MM.1S (cell line): ENCODE data around the gene TEX19.

ENCODE experiments used
- DNase-seq: peaks from one replicate; pipeline ENCODE4 v3.0.0-alpha.2; 2015
- H2AFZ ChIP-seq: fragments of 300-600 bp; sonication (generic); 2 replicates; pipeline ENCODE4 v1.6.0; 2016; ENCODE audit warnings: antibody characterized with exemption, low read length
- H3F3A ChIP-seq: fragments of 300-600 bp; sonication (generic); 2 replicates; pipeline ENCODE4 v1.6.1; 2016; ENCODE audit warnings: mild to moderate bottlenecking, antibody characterized with exemption, low read length, moderate library complexity, mixed read lengths; ENCODE audit not compliant: insufficient read depth
- H3K27ac ChIP-seq: fragments of 300-600 bp; sonication (generic); 2 replicates; pipeline ENCODE4 v1.5.1; 2016; ENCODE audit warnings: mild to moderate bottlenecking, low read length
- H3K27me3 ChIP-seq: fragments of 300-600 bp; sonication (generic); replicated peaks from 2 replicates; pipeline ENCODE4 v1.6.0; 2016; ENCODE audit warnings: low read length; ENCODE audit not compliant: insufficient read depth
- H3K36me3 ChIP-seq: fragments of 300-600 bp; sonication (generic); replicated peaks from 2 replicates; pipeline ENCODE4 v1.6.1; 2016; ENCODE audit warnings: mild to moderate bottlenecking, low read length, mixed read lengths; ENCODE audit not compliant: insufficient read depth
- H3K4me1 ChIP-seq: fragments of 300-600 bp; sonication (generic); 2 replicates; pipeline ENCODE4 v1.6.1; 2016; ENCODE audit warnings: low read length, mixed read lengths
- H3K4me2 ChIP-seq: fragments of 300-600 bp; sonication (generic); 2 replicates; pipeline ENCODE4 v1.6.0; 2016; ENCODE audit warnings: low read depth, low read length
- H3K4me3 ChIP-seq: fragments of 300-600 bp; sonication (generic); 2 replicates; pipeline ENCODE4 v1.5.1; 2016; ENCODE audit warnings: low read length, mixed read lengths
- H3K79me2 ChIP-seq: fragments of 300-600 bp; sonication (generic); 2 replicates; pipeline ENCODE4 v1.6.1; 2016; ENCODE audit warnings: mixed run types, low read length, mixed read lengths
- H3K9ac ChIP-seq: fragments of 300-600 bp; sonication (generic); 2 replicates; pipeline ENCODE4 v1.6.1; 2016; ENCODE audit warnings: low read length, mixed read lengths
- H3K9me2 ChIP-seq: fragments of 300-600 bp; sonication (generic); replicated peaks from 2 replicates; pipeline ENCODE4 v1.6.1; 2016; ENCODE audit warnings: mild to moderate bottlenecking, low read length, mixed read lengths; ENCODE audit not compliant: insufficient read depth
- H3K9me3 ChIP-seq: fragments of 300-600 bp; sonication (generic); replicated peaks from 2 replicates; pipeline ENCODE4 v1.6.1; 2016; ENCODE audit warnings: mild to moderate bottlenecking, low read length, mixed read lengths; ENCODE audit not compliant: insufficient read depth
- H4K20me1 ChIP-seq: fragments of 300-600 bp; sonication (generic); 2 replicates; pipeline ENCODE4 v1.6.1; 2016; ENCODE audit warnings: mild to moderate bottlenecking, low read length, moderate library complexity, mixed read lengths; ENCODE audit not compliant: insufficient read depth
- EZH2 ChIP-seq: fragments of 300-600 bp; sonication (generic); optimal IDR thresholded peaks from 2 replicates; pipeline ENCODE3; 2017; ENCODE audit warnings: low read depth, mild to moderate bottlenecking, antibody characterized with exemption, low read length, mixed read lengths
- EZH2phosphoT487 ChIP-seq: fragments of 300-600 bp; sonication (generic); IDR thresholded peaks from 2 replicates; pipeline ENCODE4 v1.6.1; 2018; ENCODE audit warnings: antibody characterized with exemption, low read length
- TF ChIP-seq, protein P1 (sequence below): fragments of 300-600 bp; sonication (generic); IDR thresholded peaks from 2 replicates; pipeline ENCODE4 v1.5.1; 2016; ENCODE audit warnings: antibody characterized with exemption, low read length, mixed read lengths

Gene TEX19

GRCh38 chr17:82324566-82325285 is 34.3 kb upstream of the TEX19 start:
- DNase-seq, result no peak
- H3K4me1 ChIP-seq, result peaks cover 1% of the 10 kb centered on the region
- no peaks in the 10 kb centered on the region for H3K79me2 ChIP-seq
- no peak overlapping the region for H3K27ac ChIP-seq
- TF ChIP-seq EZH2 (no peak), EZH2phosphoT487 (no peak)
- TF ChIP-seq, protein P1, sequence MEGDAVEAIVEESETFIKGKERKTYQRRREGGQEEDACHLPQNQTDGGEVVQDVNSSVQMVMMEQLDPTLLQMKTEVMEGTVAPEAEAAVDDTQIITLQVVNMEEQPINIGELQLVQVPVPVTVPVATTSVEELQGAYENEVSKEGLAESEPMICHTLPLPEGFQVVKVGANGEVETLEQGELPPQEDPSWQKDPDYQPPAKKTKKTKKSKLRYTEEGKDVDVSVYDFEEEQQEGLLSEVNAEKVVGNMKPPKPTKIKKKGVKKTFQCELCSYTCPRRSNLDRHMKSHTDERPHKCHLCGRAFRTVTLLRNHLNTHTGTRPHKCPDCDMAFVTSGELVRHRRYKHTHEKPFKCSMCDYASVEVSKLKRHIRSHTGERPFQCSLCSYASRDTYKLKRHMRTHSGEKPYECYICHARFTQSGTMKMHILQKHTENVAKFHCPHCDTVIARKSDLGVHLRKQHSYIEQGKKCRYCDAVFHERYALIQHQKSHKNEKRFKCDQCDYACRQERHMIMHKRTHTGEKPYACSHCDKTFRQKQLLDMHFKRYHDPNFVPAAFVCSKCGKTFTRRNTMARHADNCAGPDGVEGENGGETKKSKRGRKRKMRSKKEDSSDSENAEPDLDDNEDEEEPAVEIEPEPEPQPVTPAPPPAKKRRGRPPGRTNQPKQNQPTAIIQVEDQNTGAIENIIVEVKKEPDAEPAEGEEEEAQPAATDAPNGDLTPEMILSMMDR, result no peak
- H4K20me1 ChIP-seq, result no peaks in the 10 kb centered on the region
- no peak overlapping the region for H2AFZ ChIP-seq
- H3K27me3 ChIP-seq, result no peaks in the 10 kb centered on the region
- H3K9me2 ChIP-seq, result no peaks in the 10 kb centered on the region
- H3F3A ChIP-seq, result no peaks in the 10 kb centered on the region
- H3K4me2 ChIP-seq, result no peak overlapping the region
- no peaks in the 10 kb centered on the region for H3K36me3 ChIP-seq
- H3K4me3 ChIP-seq, result no peak overlapping the region
- H3K9me3 ChIP-seq, result no peaks in the 10 kb centered on the region
- no peak overlapping the region for H3K9ac ChIP-seq

- Histone ChIP-seq H3K4me3 (no peak overlapping the region), H4K20me1 (no peaks in the 10 kb centered on the region), H3F3A (no peaks in the 10 kb centered on the region), H3K79me2 (no peaks in the 10 kb centered on the region), H3K27me3 (no peaks in the 10 kb centered on the region), H3K9ac (no peak overlapping the region), H3K4me2 (no peak overlapping the region), H3K9me3 (no peaks in the 10 kb centered on the region), H2AFZ (no peak overlapping the region), H3K4me1 (peaks cover 9% of the 10 kb centered on the region), H3K9me2 (no peaks in the 10 kb centered on the region), H3K36me3 (no peaks in the 10 kb centered on the region), H3K27ac (no peak overlapping the region)
- TF ChIP-seq EZH2phosphoT487 (no peak), EZH2 (no peak)
- TF ChIP-seq, protein P1, result no peak
- DNase-seq, result no peak
Observed at GRCh38 chr17:82325286-82326180, 33.5 kb upstream of the TEX19 start.

GRCh38 chr17:82327289-82327688 is 31.8 kb upstream of the TEX19 start:
- Histone ChIP-seq H4K20me1 (no peaks in the 10 kb centered on the region), H3F3A (no peaks in the 10 kb centered on the region), H3K9me3 (no peaks in the 10 kb centered on the region), H3K36me3 (no peaks in the 10 kb centered on the region), H3K4me1 (peaks cover 21% of the 10 kb centered on the region), H3K4me3 (no peak overlapping the region), H3K27me3 (no peaks in the 10 kb centered on the region), H3K79me2 (no peaks in the 10 kb centered on the region), H3K27ac (no peak overlapping the region), H3K4me2 (no peak overlapping the region), H2AFZ (no peak overlapping the region), H3K9ac (no peak overlapping the region), H3K9me2 (no peaks in the 10 kb centered on the region)
- no peak for DNase-seq
- TF ChIP-seq, protein P1, result no peak
- TF ChIP-seq EZH2phosphoT487 (no peak), EZH2 (no peak)
